ENCODE results near the gene DUSP2. TPM values are rescaled to one million over a fixed set of nuclear protein-coding genes. Genes with fewer than 3 reads are reported as not detected.
"Not testable (repeated sequence)": the region's sequence is repeated elsewhere in the genome, so short reads cannot be mapped to it uniquely, and the experiment has no call there.

The DUSP2 gene
- polyA plus RNA-seq, 10 donors = 2.5 to 10.3 (median 4.4) TPM

- DNase-seq = no peak
Measured at GRCh38 chr2:96150007-96150640, 4.9 kb upstream of the DUSP2 start.

DNA sequence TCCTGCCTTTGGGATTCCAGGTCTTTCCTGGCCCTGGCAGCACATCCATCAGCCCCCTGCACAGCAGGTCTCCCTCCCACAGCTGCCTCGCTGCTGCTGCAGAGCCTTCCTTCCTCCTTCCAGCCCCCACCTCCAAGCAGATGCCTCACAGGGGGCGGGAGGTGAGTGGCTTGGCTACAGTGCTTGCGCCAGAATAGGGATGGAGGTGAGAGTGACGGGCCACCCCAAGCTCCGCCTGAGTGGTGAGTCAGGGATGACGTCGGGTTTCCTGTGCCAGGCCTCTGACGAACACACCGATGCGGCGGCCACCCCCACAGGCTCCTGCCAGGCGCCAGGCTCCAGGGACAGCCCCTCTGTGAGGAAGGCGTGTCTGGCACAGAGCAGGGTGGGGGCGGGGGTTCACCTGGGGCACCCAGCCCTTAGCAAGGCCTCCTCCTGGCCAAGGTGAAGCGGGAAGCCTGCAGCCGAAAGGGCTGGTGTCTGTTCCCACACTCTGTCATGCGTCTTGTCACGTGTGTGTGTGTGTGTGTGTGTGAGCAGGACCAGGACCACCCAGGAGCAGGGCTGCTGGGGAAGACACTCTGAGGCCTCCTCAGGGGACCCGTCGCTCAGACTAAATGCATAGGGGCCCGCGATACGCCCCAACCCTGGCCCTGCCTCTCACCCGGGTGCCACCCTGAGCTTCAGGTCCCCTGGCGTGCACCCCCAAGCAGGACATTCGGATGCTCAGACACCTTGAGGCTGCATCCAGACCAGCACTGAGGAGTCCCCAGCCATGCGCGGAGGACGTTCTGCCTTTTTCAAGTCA is 3.4 kb upstream of the DUSP2 start:
- peak; percentile 52 to 80 (median 75) for DNase-seq

- DNase-seq = peak in 1 of 3 donors; percentile 45
Measured at GRCh38 chr2:96147593-96148201, 2.5 kb upstream of the DUSP2 start.

DNA sequence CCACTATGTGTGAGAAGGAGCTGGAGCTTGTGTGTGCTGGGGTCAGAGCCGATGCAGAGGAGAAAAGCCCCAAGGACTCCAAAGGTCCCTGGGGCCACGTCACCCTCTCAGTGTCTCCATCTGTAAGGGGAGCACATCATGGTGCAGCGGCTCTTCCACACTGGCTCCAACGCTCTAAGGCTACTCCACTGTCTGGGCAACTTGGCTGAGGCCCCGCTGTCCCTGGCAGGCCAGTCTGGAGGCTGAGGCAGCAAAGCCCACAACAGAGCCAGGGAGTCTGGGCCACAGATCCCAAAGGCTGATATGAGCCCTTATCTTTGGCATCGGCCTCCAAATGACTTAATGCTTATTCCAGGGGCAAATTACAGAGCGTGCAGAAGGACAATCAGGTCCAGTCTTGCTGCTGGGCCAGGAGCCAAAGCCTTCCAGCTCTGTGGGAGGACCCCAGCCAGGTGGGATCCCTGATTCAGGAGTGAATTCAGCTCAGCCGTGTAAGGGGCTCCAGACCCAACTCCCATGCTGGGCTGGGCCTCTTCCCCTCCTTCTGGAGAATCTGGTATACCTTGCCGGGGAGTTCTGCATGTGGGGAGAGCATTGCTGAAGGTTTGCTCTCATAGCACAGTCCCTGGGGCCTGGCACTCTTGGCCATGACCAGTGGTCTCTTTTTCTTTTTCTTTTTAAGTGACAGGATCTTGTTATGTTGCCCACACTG is 1.8 kb upstream of the DUSP2 start:
- DNase-seq = peak in 1 of 3 donors; percentile 42

- peak in 2 of 3 donors; percentile 22 to 62 for DNase-seq
Measured at GRCh38 chr2:96146153-96146880, 1.1 kb upstream of the DUSP2 start.

DNA sequence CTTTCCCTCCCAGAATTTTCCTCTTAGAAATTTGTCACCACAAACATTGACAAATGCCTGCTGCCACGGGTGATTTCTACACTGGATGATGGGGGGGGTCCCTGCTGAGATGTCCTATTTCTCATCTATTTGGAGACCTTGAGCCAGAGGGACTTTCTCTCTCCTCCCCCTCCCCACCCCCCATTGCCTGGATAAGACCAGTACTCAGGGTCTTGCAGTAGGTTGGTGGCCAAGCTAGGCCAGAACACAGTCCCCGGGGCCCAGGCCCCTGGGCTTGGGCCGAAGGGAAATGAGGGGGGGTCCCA is 560 bp upstream of the DUSP2 start:
- no peak for DNase-seq

DNA sequence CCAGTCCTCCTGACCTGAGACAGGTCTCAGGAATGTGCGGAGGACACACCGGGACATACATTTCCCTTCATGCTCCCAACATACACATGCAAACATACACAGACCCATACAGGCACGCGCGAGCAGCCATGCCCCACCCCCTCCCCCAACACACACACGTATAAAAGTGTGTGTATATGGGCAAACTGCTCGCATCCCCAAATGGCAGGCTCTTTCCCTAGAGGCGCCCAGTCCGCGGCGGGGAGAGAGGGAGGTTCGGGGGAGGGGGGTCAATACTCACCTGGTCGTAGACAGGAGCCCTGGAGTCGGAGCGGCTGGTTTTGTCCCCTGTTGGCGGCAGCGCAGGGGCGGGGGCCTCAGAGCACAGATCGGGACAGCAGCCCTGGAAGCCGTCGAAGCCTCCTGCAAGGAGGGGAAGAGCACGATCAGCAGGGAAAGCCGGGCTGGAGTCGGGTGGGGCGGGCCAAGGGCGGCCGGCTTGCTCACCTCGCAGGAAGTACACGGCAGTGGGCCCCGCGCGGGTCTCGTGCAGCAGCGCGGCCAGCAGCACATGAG is 682 bp downstream of the DUSP2 start:
- DNase-seq = peak in 2 of 3 donors; percentile 22 to 78

GRCh38 chr2:96143848-96144480 is 1.3 kb downstream of the DUSP2 start:
- no peak for DNase-seq

GRCh38 chr2:96143231-96143847 is 1.9 kb downstream of the DUSP2 start:
- no peak for DNase-seq

DNA sequence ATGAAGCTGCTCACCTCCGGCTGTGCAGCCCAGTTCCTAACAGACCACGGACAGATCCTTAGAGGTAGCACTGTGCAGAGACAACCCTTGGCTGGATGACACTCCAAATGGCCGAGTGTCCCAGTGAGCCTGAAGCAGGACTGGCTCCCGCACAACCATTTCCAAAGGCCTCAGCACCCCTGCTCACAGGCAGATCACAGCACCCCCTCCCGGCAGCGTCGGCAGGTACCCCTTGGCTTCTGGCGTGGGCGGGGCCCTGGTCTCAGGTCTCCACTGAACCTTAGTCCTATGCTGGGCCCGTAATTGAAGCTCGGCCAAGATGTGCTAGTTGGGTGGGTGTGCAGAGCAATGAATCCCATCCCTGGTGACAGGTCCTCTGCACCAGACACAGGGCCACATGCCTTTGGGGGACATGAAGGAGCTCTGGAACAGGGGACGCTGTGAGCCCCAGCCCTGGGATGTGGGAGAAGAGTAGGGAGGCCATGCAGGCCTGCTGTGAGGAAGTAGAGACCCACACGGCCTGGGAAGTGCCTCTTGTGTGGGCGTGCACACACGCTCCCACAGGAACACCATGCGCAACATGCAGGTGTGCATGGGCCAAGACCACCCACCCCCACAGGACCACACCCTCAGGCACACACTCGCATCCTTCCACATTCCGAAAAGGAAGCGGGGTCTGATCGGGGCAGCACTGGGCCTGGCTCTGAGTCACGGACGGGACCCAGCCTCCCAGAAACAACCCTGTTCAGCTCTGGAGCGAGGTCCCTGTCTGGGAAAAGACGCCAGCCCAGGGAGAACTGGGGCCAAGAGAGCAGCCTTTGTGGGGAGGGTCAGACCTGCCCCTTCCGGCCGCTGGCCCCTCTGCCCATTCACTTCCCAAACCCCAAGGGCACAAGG is 2.8 kb downstream of the DUSP2 start:
- no peak for DNase-seq

- DNase-seq = not testable (repeated sequence)
Measured at GRCh38 chr2:96141624-96141967, 3.6 kb downstream of the DUSP2 start.

DNA sequence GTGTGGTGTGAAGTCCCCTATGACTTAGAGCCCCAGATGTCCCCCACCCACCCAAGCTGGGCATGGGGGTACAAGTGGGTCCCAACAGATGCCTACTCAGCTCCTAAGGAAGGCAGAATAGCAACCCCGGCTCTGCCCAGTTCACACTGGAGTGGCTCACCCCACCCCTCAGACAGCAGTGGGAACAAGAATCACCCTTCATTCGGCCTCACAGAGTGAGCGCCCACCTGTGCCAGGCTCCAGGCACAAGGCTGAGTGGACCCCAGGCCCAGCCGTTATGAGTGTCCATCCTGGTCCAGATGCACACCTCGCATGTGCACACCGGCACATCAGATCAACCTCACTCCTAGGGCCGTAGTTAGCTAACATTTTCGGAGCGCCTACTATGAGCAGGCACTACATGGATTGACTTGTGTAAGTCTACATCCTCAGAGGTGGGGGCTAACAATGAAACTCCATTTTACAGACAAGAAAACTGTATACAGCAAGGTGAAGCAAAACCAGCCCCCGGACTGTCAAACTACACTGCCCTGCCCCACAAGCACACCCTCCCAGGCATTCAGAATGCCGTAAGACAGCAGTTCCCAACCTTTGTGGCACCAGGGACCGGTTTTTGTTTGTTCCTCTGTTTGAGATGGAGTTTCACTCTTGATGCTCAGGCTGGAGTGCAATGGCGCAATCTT is 4.2 kb downstream of the DUSP2 start:
- no peak for DNase-seq

DNA sequence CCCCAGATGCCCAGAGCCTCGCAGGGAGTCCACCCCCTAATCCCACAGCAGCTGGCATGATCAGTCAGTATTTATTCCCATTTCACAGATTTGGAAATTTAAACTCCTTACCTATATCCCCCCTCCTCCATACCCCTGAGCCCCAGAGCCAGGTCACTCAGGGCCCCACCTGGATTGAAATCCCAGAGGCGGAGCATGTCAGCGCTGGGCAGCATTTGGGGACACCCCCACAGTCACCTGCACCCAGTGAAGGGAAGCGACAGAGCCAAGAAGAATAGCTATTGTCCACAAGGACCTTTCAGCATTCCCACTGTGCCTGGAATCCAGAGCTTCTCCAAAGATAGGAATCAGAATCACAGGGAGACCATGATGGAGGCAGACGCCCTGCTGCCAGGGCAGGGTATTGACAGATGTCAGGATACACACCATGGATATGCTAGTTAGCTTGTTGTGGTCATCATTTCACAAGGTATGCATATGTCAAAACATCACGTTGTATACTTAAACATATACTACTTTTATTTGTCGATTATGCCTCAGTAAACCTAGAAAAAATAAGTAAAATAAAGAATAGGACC is 6.0 kb downstream of the DUSP2 start:
- DNase-seq = no peak

DNA sequence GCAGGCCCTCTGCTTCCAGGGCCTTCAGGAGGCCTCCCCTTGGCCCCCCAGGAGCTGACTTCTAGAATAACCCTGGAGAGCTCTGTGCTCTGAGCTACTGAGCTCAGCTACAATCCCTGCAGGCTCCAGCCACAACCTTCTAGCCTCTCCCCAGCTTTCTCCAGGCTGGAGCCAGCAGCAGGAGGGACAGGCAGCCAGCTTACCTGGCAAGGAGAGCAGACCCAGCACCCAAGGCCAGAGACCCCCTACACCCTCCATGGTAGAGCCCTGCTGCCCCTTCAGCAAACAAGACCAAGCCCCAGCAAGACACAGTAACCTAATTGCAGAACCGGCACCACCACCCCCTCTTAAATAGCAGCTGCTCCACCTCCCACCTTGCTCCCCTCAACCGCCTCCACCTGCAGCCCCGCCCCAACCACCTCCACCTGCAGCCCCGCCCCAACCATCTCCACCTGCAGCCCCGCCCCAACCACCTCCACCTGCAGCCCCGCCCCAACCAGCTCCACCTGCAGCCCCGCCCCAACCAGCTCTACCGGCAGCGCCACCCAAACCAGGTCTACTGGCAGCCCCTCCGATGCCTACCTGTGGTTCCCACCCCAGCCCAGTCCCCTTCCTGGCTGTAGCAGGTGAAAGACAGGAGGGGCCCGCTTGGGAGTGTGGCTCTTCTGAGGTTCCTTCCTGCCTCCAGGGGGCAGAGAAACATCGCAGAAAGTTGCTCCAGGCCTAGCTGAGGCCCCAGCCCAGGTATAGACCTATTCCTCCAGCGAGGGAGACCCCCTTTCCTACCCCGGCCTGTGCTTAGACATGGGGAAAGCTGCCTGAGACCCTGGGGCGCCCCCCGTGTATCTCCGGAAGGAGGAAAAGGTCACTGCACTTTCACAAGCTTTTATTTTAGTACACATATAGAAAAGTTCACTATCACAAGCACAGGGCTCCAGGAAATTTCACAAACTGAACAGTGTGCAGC is 6.8 kb downstream of the DUSP2 start, which contains the start of gene ASTL:
Gene ASTL (minus strand): TSS at position 324 of the 967 bp plus-strand sequence. CDS start 66 bp downstream, at position 258.
- DNase-seq = peak in 2 of 3 donors; percentile 32 to 43

DNA sequence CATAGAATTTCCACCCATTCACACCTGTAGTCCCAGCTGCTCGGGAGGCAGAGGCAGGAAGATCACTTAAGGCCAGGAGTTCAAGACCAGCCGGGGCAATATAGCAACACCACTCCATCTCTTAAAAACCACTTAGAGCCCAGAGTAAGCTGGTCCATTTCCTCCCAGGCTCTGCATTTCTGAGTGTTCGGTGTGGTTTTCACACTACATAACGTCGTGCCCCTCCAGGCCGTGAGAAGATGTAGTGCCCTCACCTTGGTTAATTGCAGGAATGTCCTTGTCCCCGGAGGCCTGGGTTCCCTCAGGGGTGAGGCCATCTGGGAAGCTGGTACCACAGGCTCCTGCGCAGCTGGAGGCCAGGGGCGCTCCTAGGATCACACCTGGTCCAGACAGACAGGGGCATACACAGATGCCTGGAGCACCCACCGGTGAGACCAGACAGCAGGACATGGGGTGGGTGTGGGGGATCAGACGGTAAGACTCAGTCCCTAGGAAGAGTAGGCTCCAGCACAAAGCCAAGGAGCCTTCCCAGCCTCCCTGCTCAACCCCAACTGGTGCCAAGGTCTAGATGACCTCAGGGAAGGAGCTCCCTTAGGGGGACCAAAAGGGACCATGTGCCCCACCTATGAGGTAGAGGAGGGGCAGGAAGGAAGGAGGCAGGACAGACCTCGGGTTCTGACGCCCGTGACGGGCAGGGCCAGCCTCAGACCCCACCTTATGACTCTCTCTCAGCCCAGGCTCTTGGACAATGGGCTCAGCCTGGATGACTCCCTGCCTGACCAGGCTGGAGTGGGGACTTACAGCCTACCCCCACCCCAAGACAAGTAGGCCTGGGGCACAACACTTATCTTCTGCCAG is 7.7 kb downstream of the DUSP2 start:
- no peak for DNase-seq

GRCh38 chr2:96136129-96136720 is 9.0 kb downstream of the DUSP2 start:
- DNase-seq = no peak

Measured in muscle of back (tissue), 11 donors.